Liver (tissue), 9 donors: ENCODE results near the gene FOXN3. TPM values are rescaled to one million over a fixed set of nuclear protein-coding genes. Genes with fewer than 3 reads are reported as not detected.

Experiments used
- DNase-seq: peaks from one replicate; pipeline ENCODE4 v3.0.0-alpha.2; 2017; ENCODE audit warnings: low spot score
- H3K27ac ChIP-seq, 2 donors: one replicate each; pipeline ENCODE4 v1.7.0; 2013; ENCODE audit warnings: inconsistent platforms in 2 of 2, low read length in 2 of 2, control low read depth in 1 of 2, low read depth in 1 of 2, mild to moderate bottlenecking in 1 of 2
- H3K27me3 ChIP-seq, 4 donors: one replicate each; pipeline versions ENCODE4 v1.6.1 to v1.7.0; 2013; ENCODE audit warnings: low read length in 3 of 4, inconsistent platforms in 1 of 4, mild to moderate bottlenecking in 1 of 4, moderate library complexity in 1 of 4; ENCODE audit not compliant: control insufficient read depth in 4 of 4, insufficient read depth in 4 of 4
- H3K36me3 ChIP-seq, 4 donors: one replicate each; pipeline versions ENCODE4 v1.6.1 to v1.7.0; 2013; ENCODE audit warnings: low read length in 3 of 4, mild to moderate bottlenecking in 3 of 4, low read depth in 1 of 4, moderate library complexity in 1 of 4; ENCODE audit not compliant: control insufficient read depth in 4 of 4, insufficient read depth in 3 of 4
- H3K4me1 ChIP-seq, 4 donors: one replicate each; pipeline versions ENCODE4 v1.6.1 to v1.7.0; 2013; ENCODE audit warnings: low read length in 3 of 4, mild to moderate bottlenecking in 3 of 4, moderate library complexity in 1 of 4; ENCODE audit not compliant: control insufficient read depth in 4 of 4, insufficient read depth in 4 of 4
- H3K4me3 ChIP-seq, 3 donors: one replicate each; pipeline versions ENCODE4 v1.6.1 to v1.7.0; 2013; ENCODE audit warnings: low read length in 3 of 3, control low read depth in 1 of 3, low read depth in 1 of 3, mild to moderate bottlenecking in 1 of 3
- H3K9ac ChIP-seq, 2 donors: one replicate each; pipeline ENCODE4 v1.7.0; 2013; ENCODE audit warnings: low read length in 2 of 2, mild to moderate bottlenecking in 2 of 2, moderate library complexity in 2 of 2, control low read depth in 1 of 2, low read depth in 1 of 2
- H3K9me3 ChIP-seq, 4 donors: one replicate each; pipeline versions ENCODE4 v1.6.1 to v1.7.0; 2013; ENCODE audit warnings: low read length in 3 of 4; ENCODE audit not compliant: control insufficient read depth in 4 of 4
- ATF3 ChIP-seq: IDR thresholded peaks from 2 replicates; pipeline ENCODE4 v1.6.1; 2016; ENCODE audit warnings: antibody characterized with exemption
- CTCF ChIP-seq: fragments of 150-350 bp; IDR thresholded peaks from 2 replicates; pipeline ENCODE4 v1.5.1; 2017; ENCODE audit warnings: improper control_type of control experiment, low read depth, low read length; ENCODE audit not compliant: missing input control
- FOXA1 ChIP-seq: IDR thresholded peaks from 2 replicates; pipeline ENCODE4 v1.6.1; 2016; ENCODE audit warnings: antibody characterized with exemption
- FOXA2 ChIP-seq: IDR thresholded peaks from 2 replicates; pipeline ENCODE4 v1.6.1; 2016; ENCODE audit warnings: antibody characterized with exemption
- HNF4G ChIP-seq: IDR thresholded peaks from 2 replicates; pipeline ENCODE4 v1.6.1; 2016; ENCODE audit warnings: antibody characterized with exemption
- MAX ChIP-seq: IDR thresholded peaks from 2 replicates; pipeline ENCODE4 v1.6.1; 2016; ENCODE audit warnings: antibody characterized with exemption
- NR2F2 ChIP-seq: IDR thresholded peaks from 2 replicates; pipeline ENCODE4 v1.6.1; 2016; ENCODE audit warnings: antibody characterized with exemption
- RAD21 ChIP-seq, 2 donors: IDR thresholded peaks; 2 replicates each; pipeline ENCODE4 v1.6.1; 2016; ENCODE audit warnings: antibody characterized with exemption in 2 of 2, mild to moderate bottlenecking in 2 of 2
- REST ChIP-seq: IDR thresholded peaks from 2 replicates; pipeline ENCODE4 v1.6.1; 2016; ENCODE audit warnings: antibody characterized with exemption, mild to moderate bottlenecking
- RXRA ChIP-seq, 2 donors: IDR thresholded peaks; 2 replicates each; pipeline ENCODE4 v1.6.1; 2017 to 2018; ENCODE audit warnings: antibody characterized with exemption in 2 of 2, mild to moderate bottlenecking in 1 of 2
- SP1 ChIP-seq: IDR thresholded peaks from 2 replicates; pipeline ENCODE4 v1.6.1; 2018; ENCODE audit warnings: antibody characterized with exemption, mild to moderate bottlenecking
- TAF1 ChIP-seq: conservative IDR thresholded peaks from 2 replicates; pipeline ENCODE4 v1.6.1; 2016; ENCODE audit warnings: antibody characterized with exemption, mild to moderate bottlenecking
- WGBS: extraction: QIAGEN DNeasy Blood & Tissue Kit; methylation state at CpG from one replicate; pipeline ENCODE4 v1.1.7; 2013; 5-methylcytosine and 5-hydroxymethylcytosine counted together
- polyA plus RNA-seq, 2 donors: library from polyadenylated mRNA; stranded (reverse) in 1 of 2; unstranded in 1 of 2; fragments of 200-250 nt in 1 of 2; fragments of >200 nt in 1 of 2; fragmentation: Nextera tagmentation in 1 of 2; extraction: Ambion mirVana in 1 of 2; gene quantifications; one replicate each; pipeline versions ENCODE4 v1.2.1 to v1.2.3, GENCODE V29; 2013 to 2015
- total RNA-seq, 2 donors: library from RNA; depleted of rRNA; stranded (reverse); fragments of >200 nt; gene quantifications; one replicate each; pipeline ENCODE4 v1.2.3, GENCODE V29; 2014
- donor health status: healthy.
- donor health status: healthy.
- donor health status: healthy.
- donor health status: healthy.
- donor health status: healthy.

The FOXN3 gene
- total and polyA plus RNA-seq, 4 donors = 17.8 to 44.8 (median 35.3) TPM

GRCh38 chr14:89315493-89316470 lies 101.3 kb downstream of the FOXN3 start:
- Histone ChIP-seq H3K36me3 (peaks cover 0 to 3% (median 0%) of the 10 kb centered on the region in 4 donors), H3K4me1 (no peaks in the 10 kb centered on the region), H3K9me3 (no peaks in the 10 kb centered on the region), H3K27ac (no peak overlapping the region), H3K9ac (no peak overlapping the region), H3K4me3 (no peak overlapping the region), H3K27me3 (no peaks in the 10 kb centered on the region)
- no peak for TF ChIP-seq MAX
- no peak for TF ChIP-seq NR2F2
- no peak for TF ChIP-seq FOXA2
- TF ChIP-seq ATF3 = no peak
- TF ChIP-seq HNF4G = no peak
- no peak for TF ChIP-seq FOXA1
- TF ChIP-seq SP1 = no peak
- no peak for TF ChIP-seq RAD21 (IDR thresholded peaks at IDR 0.05)
- TF ChIP-seq RXRA (IDR thresholded peaks at IDR 0.05) = no peak
- TF ChIP-seq CTCF = no peak
- no peak for TF ChIP-seq REST
- 90% methylated on average over 10 of the region's 10 CpGs for WGBS
- DNase-seq = no peak

GRCh38 chr14:89314274-89314673 lies 102.8 kb downstream of the FOXN3 start:
- TF ChIP-seq CTCF (no peak), TAF1 (no peak)
- no peak overlapping the region for H3K9ac ChIP-seq
- H3K9me3 ChIP-seq = no peaks in the 10 kb centered on the region
- H3K27ac ChIP-seq = no peak overlapping the region
- no peak overlapping the region for H3K4me3 ChIP-seq
- WGBS = 97% methylated on average over 2 of the region's 2 CpGs
- H3K27me3 ChIP-seq = no peaks in the 10 kb centered on the region
- H3K4me1 ChIP-seq = peaks cover 0 to 2% (median 0%) of the 10 kb centered on the region in 4 donors
- H3K36me3 ChIP-seq = peaks cover 0 to 3% (median 0%) of the 10 kb centered on the region in 4 donors
- no peak for DNase-seq
